H9 (cell line): Measurements from ENCODE around the gene CDK14. TPM values are rescaled to one million over a fixed set of nuclear protein-coding genes. Genes with fewer than 3 reads are reported as not detected.

ENCODE experiments used
- DNase-seq: peaks from one replicate; pipeline ENCODE4 v3.0.0-alpha.2; 2017
- H2AFZ ChIP-seq: one replicate; pipeline ENCODE4 v1.6.1; 2013; ENCODE audit warnings: mild to moderate bottlenecking, low read length, control low read depth, moderate library complexity
- H2AK5ac ChIP-seq: 2 replicates; pipeline ENCODE4 v1.6.1; 2013; ENCODE audit warnings: low read length, control low read depth, mixed read lengths; ENCODE audit not compliant: insufficient read length
- H2BK120ac ChIP-seq: one replicate; pipeline ENCODE4 v1.6.1; 2013; ENCODE audit warnings: low read depth, mild to moderate bottlenecking, low read length, control low read depth, inconsistent platforms; ENCODE audit not compliant: poor library complexity, severe bottlenecking
- H2BK12ac ChIP-seq: 2 replicates; pipeline ENCODE4 v1.6.1; 2013; ENCODE audit warnings: low read length, control low read depth, mixed read lengths, low read depth; ENCODE audit not compliant: insufficient read length
- H2BK15ac ChIP-seq: 2 replicates; pipeline ENCODE4 v1.6.1; 2013; ENCODE audit warnings: low read depth, low read length, control low read depth
- H2BK20ac ChIP-seq: one replicate; pipeline ENCODE4 v1.6.1; 2013; ENCODE audit warnings: low read depth, mild to moderate bottlenecking, low read length, control low read depth, inconsistent platforms; ENCODE audit not compliant: poor library complexity, severe bottlenecking
- H2BK5ac ChIP-seq: 2 replicates; pipeline ENCODE4 v1.6.1; 2013; ENCODE audit warnings: low read length, control low read depth, mixed read lengths; ENCODE audit not compliant: insufficient read length
- H3K14ac ChIP-seq: 2 replicates; pipeline ENCODE4 v1.6.1; 2013; ENCODE audit warnings: low read length, control low read depth; ENCODE audit not compliant: insufficient read depth
- H3K18ac ChIP-seq: 2 replicates; pipeline ENCODE4 v1.6.1; 2013; ENCODE audit warnings: low read depth, mild to moderate bottlenecking, mixed read lengths, low read length, control low read depth; ENCODE audit not compliant: insufficient read length
- H3K23ac ChIP-seq: 2 replicates; pipeline ENCODE4 v1.6.1; 2013; ENCODE audit warnings: low read length, control low read depth, mixed read lengths, low read depth; ENCODE audit not compliant: insufficient read length
- H3K23me2 ChIP-seq: 2 replicates; pipeline ENCODE4 v1.6.1; 2013; ENCODE audit warnings: low read depth, mild to moderate bottlenecking, mixed read lengths, low read length, control low read depth; ENCODE audit not compliant: insufficient read length, poor library complexity, severe bottlenecking
- H3K27ac ChIP-seq: 2 replicates; pipeline ENCODE4 v1.5.1; 2013; ENCODE audit warnings: low read length, control low read depth, mixed read lengths, low read depth; ENCODE audit not compliant: insufficient read length
- H3K27me3 ChIP-seq: 2 replicates; pipeline ENCODE4 v1.6.1; 2013; ENCODE audit warnings: low read length, control low read depth, inconsistent platforms; ENCODE audit not compliant: insufficient read depth
- H3K4ac ChIP-seq: 2 replicates; pipeline ENCODE4 v1.6.1; 2013; ENCODE audit warnings: low read depth, mild to moderate bottlenecking, control low read depth, inconsistent platforms, low read length, moderate library complexity
- H3K4me1 ChIP-seq: 2 replicates; pipeline ENCODE4 v1.6.1; 2013; ENCODE audit warnings: low read length, control low read depth, inconsistent platforms; ENCODE audit not compliant: insufficient read depth
- H3K4me2 ChIP-seq: 2 replicates; pipeline ENCODE4 v1.6.1; 2013; ENCODE audit warnings: low read length, control low read depth, mixed read lengths; ENCODE audit not compliant: insufficient read length, insufficient read depth
- H3K56ac ChIP-seq: 2 replicates; pipeline ENCODE4 v1.6.1; 2013; ENCODE audit warnings: low read depth, mild to moderate bottlenecking, mixed read lengths, low read length, control low read depth; ENCODE audit not compliant: insufficient read length
- H3K79me1 ChIP-seq: 2 replicates; pipeline ENCODE4 v1.6.1; 2013; ENCODE audit warnings: low read depth, mild to moderate bottlenecking, moderate library complexity, low read length, control low read depth, inconsistent platforms; ENCODE audit not compliant: insufficient read depth, poor library complexity, severe bottlenecking
- H3K79me2 ChIP-seq: 2 replicates; pipeline ENCODE4 v1.6.1; 2013; ENCODE audit warnings: low read length, control low read depth, inconsistent platforms; ENCODE audit not compliant: insufficient read depth
- H3K9ac ChIP-seq: 2 replicates; pipeline ENCODE4 v1.6.1; 2013; ENCODE audit warnings: low read length, control low read depth, mixed read lengths; ENCODE audit not compliant: insufficient read length; ENCODE audit errors: extremely low read depth
- H3K9me3 ChIP-seq: one replicate; pipeline ENCODE4 v1.6.1; 2013; ENCODE audit warnings: low read depth, low read length, inconsistent platforms; ENCODE audit not compliant: control insufficient read depth
- H3T11ph ChIP-seq: one replicate; pipeline ENCODE4 v1.6.1; 2013; ENCODE audit warnings: mild to moderate bottlenecking, low read length, control low read depth, inconsistent platforms
- H4K20me1 ChIP-seq: one replicate; pipeline ENCODE4 v1.6.1; 2013; ENCODE audit not compliant: control insufficient read depth, insufficient read length, insufficient read depth
- H4K5ac ChIP-seq: 2 replicates; pipeline ENCODE4 v1.6.1; 2013; ENCODE audit warnings: low read depth, mild to moderate bottlenecking, mixed read lengths, low read length, control low read depth; ENCODE audit not compliant: insufficient read length
- H4K8ac ChIP-seq: replicated peaks from 2 replicates; pipeline ENCODE4 v1.6.1; 2013; ENCODE audit warnings: low read length, control low read depth, mixed read lengths, low read depth; ENCODE audit not compliant: insufficient read length
- H4K91ac ChIP-seq: 2 replicates; pipeline ENCODE4 v1.6.1; 2013; ENCODE audit warnings: low read depth, mild to moderate bottlenecking, moderate library complexity, mixed read lengths, low read length, control low read depth; ENCODE audit not compliant: insufficient read length
- H3K27ac Mint-ChIP-seq, 3 experiments: 2 replicates in 2 of 3; 3 replicates in 1 of 3; pipeline ENCODE4 v1.8.0; 2020 to 2021; ENCODE audit warnings: mixed read lengths in 3 of 3, mild to moderate bottlenecking in 1 of 3, moderate library complexity in 1 of 3
- H3K27me3 Mint-ChIP-seq: 2 replicates; pipeline ENCODE4 v1.8.0; 2021; ENCODE audit warnings: low read depth, mild to moderate bottlenecking, moderate library complexity, mixed read lengths
- H3K36me3 Mint-ChIP-seq, 3 experiments: 2 replicates in 2 of 3; 3 replicates in 1 of 3; pipeline ENCODE4 v1.8.0; 2020 to 2021; ENCODE audit warnings: low read depth in 3 of 3, mixed read lengths in 3 of 3; ENCODE audit not compliant: insufficient read depth in 1 of 3
- H3K4me1 Mint-ChIP-seq, 2 experiments: 2 replicates each; pipeline ENCODE4 v1.8.0; 2020; ENCODE audit warnings: mixed read lengths in 2 of 2
- H3K4me3 Mint-ChIP-seq, 2 experiments: 2 replicates in 1 of 2; 3 replicates in 1 of 2; pipeline ENCODE4 v1.8.0; 2020 to 2021; ENCODE audit warnings: mild to moderate bottlenecking in 2 of 2, mixed read lengths in 2 of 2, moderate library complexity in 1 of 2
- H3K9me3 Mint-ChIP-seq, 2 experiments: 2 replicates in 1 of 2; 3 replicates in 1 of 2; pipeline ENCODE4 v1.8.0; 2020; ENCODE audit warnings: mild to moderate bottlenecking in 2 of 2, mixed read lengths in 2 of 2, moderate library complexity in 1 of 2
- WGBS: extraction: QIAGEN DNeasy Blood & Tissue Kit; methylation state at CpG from one replicate; pipeline ENCODE4 v1.1.7; 2013; ENCODE audit warnings: missing lambda C conversion rate, low lambda C conversion rate, mixed read lengths; ENCODE audit not compliant: insufficient read length; ENCODE audit errors: extremely low coverage; 5-methylcytosine and 5-hydroxymethylcytosine counted together
- total RNA-seq: library from RNA; stranded (reverse); gene quantifications from 2 replicates; pipeline ENCODE4 v1.2.1, GENCODE V29; 2021
- TF ChIP-seq, protein P1 (sequence below): fragments of 200-600 bp; sonication (generic); conservative IDR thresholded peaks from 3 replicates; pipeline ENCODE4 v1.8.0; 2021; ENCODE audit warnings: antibody characterized with exemption, mild to moderate bottlenecking

Gene CDK14
- total RNA-seq, 1 experiment from 2014 or later, result 23.9 TPM

DNA sequence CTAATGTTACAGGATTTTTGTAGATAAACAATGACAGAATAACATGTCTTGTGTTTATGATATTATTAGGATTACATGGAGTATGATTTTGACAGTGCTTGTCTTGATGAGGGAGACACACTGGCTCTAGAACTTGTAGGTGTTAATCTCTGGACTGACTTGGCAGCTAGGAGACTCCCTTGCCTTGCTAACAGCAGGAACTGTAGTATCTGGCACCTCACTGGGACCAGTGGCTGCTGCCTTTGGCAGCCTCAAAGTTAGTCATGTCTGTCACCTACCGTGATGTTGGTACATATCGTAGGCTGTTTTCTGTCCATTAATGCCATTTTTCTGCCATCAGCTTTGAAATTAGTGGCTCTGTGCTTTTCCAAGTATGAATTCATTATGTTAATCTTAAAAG, 261.5 kb downstream of the CDK14 start:
- Histone ChIP-seq H3K23ac (no peak overlapping the region), H4K5ac (no peak overlapping the region)
- no CpG with 5 or more reads among the region's 2 CpGs for WGBS

More for the DNA sequence above, 261.5 kb downstream of the CDK14 start:
- Mint-ChIP-seq H3K4me1 (peaks cover 8 to 11% of the 10 kb centered on the region in 2 experiments; a peak in 2 of 4 replicates), H3K27ac (no peak overlapping the region), H3K9me3 (no peaks in the 10 kb centered on the region), H3K36me3 (no peaks in the 10 kb centered on the region; a peak in 1 of 7 replicates), H3K4me3 (no peak overlapping the region), H3K27me3 (no peaks in the 10 kb centered on the region)
- H4K20me1 ChIP-seq, result no peaks in the 10 kb centered on the region
- no peak overlapping the region for H3K56ac ChIP-seq
- H3K4me1 ChIP-seq, result no peaks in the 10 kb centered on the region
- H3K18ac ChIP-seq, result no peak overlapping the region
- no peak overlapping the region for H2AK5ac ChIP-seq
- H3K23me2 ChIP-seq, result no peaks in the 10 kb centered on the region
- H2BK15ac ChIP-seq, result no peak overlapping the region
- no peak overlapping the region for H4K91ac ChIP-seq
- no peak overlapping the region for H3K14ac ChIP-seq
- no peaks in the 10 kb centered on the region for H3K27me3 ChIP-seq
- no peak overlapping the region for H2BK120ac ChIP-seq
- no peak overlapping the region for H2BK20ac ChIP-seq
- no peak overlapping the region for H2AFZ ChIP-seq
- H3K79me1 ChIP-seq, result no peaks in the 10 kb centered on the region
- no peak overlapping the region for H3K4ac ChIP-seq
- DNase-seq, result no peak
- H4K8ac ChIP-seq, result no peak overlapping the region
- TF ChIP-seq, protein P1, sequence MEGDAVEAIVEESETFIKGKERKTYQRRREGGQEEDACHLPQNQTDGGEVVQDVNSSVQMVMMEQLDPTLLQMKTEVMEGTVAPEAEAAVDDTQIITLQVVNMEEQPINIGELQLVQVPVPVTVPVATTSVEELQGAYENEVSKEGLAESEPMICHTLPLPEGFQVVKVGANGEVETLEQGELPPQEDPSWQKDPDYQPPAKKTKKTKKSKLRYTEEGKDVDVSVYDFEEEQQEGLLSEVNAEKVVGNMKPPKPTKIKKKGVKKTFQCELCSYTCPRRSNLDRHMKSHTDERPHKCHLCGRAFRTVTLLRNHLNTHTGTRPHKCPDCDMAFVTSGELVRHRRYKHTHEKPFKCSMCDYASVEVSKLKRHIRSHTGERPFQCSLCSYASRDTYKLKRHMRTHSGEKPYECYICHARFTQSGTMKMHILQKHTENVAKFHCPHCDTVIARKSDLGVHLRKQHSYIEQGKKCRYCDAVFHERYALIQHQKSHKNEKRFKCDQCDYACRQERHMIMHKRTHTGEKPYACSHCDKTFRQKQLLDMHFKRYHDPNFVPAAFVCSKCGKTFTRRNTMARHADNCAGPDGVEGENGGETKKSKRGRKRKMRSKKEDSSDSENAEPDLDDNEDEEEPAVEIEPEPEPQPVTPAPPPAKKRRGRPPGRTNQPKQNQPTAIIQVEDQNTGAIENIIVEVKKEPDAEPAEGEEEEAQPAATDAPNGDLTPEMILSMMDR, result no peak
- no peak overlapping the region for H2BK12ac ChIP-seq
- H3K79me2 ChIP-seq, result no peaks in the 10 kb centered on the region
- H3K9me3 ChIP-seq, result no peaks in the 10 kb centered on the region
- no peak overlapping the region for H3K27ac ChIP-seq
- no peak overlapping the region for H3K9ac ChIP-seq
- H2BK5ac ChIP-seq, result no peak overlapping the region
- no peak overlapping the region for H3T11ph ChIP-seq
- no peak overlapping the region for H3K4me2 ChIP-seq
